ENCODE data around the gene TWF2.

Gene TWF2

DNA sequence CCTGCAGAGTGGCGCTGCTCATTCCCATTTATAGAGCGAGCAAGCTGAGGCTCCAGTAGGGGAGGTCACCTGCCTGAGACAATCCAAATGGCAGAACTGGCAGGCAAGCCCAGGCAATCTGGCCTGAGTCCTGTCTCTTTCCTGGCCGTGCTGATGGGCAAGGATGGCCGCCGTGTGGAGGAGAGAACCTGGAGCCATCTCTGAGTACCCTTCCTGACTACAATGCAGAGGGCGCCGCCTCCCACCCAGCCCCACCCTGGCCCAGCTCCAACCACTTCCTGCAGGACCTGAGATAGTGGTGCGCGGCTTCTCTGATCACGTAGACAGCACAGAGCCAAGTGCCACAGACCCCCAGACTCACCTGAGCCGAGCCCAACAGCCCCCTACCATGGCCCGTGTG is 20.5 kb downstream of the TWF2 start:
- no peak for TF ChIP-seq POLR2A (IDR thresholded peaks at IDR 0.05; ENCODE audit: extremely low read depth, insufficient read length)
- TF ChIP-seq MYC (IDR thresholded peaks at IDR 0.05; ENCODE audit: low read depth, low read length), result no peak
- TF ChIP-seq, protein P1, sequence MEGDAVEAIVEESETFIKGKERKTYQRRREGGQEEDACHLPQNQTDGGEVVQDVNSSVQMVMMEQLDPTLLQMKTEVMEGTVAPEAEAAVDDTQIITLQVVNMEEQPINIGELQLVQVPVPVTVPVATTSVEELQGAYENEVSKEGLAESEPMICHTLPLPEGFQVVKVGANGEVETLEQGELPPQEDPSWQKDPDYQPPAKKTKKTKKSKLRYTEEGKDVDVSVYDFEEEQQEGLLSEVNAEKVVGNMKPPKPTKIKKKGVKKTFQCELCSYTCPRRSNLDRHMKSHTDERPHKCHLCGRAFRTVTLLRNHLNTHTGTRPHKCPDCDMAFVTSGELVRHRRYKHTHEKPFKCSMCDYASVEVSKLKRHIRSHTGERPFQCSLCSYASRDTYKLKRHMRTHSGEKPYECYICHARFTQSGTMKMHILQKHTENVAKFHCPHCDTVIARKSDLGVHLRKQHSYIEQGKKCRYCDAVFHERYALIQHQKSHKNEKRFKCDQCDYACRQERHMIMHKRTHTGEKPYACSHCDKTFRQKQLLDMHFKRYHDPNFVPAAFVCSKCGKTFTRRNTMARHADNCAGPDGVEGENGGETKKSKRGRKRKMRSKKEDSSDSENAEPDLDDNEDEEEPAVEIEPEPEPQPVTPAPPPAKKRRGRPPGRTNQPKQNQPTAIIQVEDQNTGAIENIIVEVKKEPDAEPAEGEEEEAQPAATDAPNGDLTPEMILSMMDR (IDR thresholded peaks at IDR 0.05; ENCODE audit: low read depth, low read length), result no peak
- TF ChIP-seq, protein P2, sequence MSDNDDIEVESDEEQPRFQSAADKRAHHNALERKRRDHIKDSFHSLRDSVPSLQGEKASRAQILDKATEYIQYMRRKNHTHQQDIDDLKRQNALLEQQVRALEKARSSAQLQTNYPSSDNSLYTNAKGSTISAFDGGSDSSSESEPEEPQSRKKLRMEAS (IDR thresholded peaks at IDR 0.05; ENCODE audit: low read depth, low read length), result no peak
- H3K4me3 ChIP-seq (ENCODE audit: low read depth, low read length), result no peak overlapping the region
- peak; percentile 47 for DNase-seq (ENCODE audit: low read depth)

DNA sequence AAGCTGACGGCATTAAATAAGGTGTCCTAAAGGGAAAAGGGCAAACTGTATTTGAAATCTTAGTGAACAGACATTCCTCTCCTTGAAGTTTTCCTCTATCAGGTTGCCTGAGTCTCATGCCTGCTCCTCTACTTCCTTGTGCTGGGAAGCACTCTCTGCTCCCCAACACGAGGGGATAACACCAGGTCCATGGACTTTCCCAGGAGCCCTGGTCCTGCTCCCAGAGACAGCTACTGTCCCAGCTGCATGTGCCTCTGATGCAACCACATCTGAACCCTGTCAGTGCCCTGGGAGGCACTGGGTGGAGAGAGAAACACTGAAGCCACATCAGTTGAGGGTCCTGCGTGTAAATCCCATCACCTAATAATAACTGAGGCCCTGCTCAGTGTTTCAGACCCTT is 20.9 kb downstream of the TWF2 start:
- DNase-seq (ENCODE audit: low read depth), result no peak
- TF ChIP-seq POLR2A (IDR thresholded peaks at IDR 0.05; ENCODE audit: extremely low read depth, insufficient read length) (no peak), MYC (IDR thresholded peaks at IDR 0.05; ENCODE audit: low read depth, low read length) (no peak)
- TF ChIP-seq, protein P1 (IDR thresholded peaks at IDR 0.05; ENCODE audit: low read depth, low read length), result no peak
- TF ChIP-seq, protein P2 (IDR thresholded peaks at IDR 0.05; ENCODE audit: low read depth, low read length), result 0 out of 2 replicates have a peak, but pooled peaks have one; percentile 19
- no peak overlapping the region for H3K4me3 ChIP-seq (ENCODE audit: low read depth, low read length)

DNA sequence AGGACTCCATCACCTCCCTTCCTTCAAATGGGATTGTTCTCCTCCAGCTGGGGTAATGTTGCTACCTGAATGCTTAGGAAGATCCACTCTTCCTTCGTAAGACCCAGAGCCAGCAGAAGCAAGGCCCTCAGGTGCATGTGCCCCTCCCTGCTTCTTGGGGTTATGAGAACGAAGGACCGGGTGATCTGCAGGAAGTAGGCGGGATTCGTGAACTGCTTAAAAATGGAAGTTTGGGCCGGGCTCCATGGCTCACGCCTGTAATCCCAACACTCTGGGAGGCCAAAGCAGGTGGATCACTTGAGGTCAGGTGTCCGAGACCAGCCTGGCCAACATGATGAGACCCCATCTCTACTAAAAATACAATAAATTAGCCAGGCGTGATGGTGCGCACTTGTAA is 21.6 kb downstream of the TWF2 start:
- H3K4me3 ChIP-seq (ENCODE audit: low read depth, low read length), result no peak overlapping the region
- DNase-seq (ENCODE audit: low read depth), result no peak
- no peak for TF ChIP-seq POLR2A (IDR thresholded peaks at IDR 0.05; ENCODE audit: extremely low read depth, insufficient read length)
- TF ChIP-seq, protein P1 (IDR thresholded peaks at IDR 0.05; ENCODE audit: low read depth, low read length), result no peak
- no peak for TF ChIP-seq MYC (IDR thresholded peaks at IDR 0.05; ENCODE audit: low read depth, low read length)
- TF ChIP-seq, protein P2 (IDR thresholded peaks at IDR 0.05; ENCODE audit: low read depth, low read length), result no peak

DNA sequence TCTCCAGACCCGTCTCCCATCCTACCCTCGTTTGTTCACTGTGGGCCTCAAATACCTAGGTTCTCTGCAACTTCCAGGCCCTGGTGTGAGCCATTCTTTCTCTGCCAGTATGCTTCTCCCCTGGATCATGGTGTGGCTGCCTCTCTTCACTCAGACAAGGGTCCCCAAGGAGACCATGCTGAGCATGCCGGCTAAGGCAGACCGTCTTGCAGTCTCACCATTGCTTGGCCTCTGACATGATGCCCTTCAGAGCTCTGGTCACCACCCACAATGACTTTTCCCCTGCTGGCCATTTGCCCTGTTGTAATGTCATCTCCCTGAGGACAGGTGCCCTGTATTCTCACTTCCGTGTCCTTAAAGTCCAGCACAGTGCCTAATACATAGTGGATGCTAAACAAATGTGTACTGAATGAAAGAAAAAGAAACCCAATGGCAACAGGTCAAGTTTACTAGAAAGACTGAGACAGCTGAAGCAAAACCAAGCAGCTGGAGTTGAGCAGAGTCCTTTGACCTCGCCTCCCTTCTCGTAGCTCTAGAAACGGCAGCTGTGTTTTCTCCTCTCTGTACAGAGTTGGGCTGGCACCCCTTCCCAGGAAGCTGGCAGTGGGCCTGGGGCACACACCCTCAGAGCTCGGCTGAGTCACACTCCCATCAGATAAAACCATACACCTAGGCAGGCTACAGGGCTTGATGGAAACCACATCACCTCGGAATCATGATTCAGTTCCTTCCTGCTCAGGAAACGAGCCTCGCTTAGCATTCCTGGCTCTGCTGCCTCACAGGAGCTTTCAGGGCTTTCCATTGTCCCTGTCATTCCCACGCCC is 22.2 kb downstream of the TWF2 start:
- no peak overlapping the region for H3K4me3 ChIP-seq (ENCODE audit: low read depth, low read length)
- DNase-seq (ENCODE audit: low read depth), result peak; percentile 31
- TF ChIP-seq, protein P1 (IDR thresholded peaks at IDR 0.05; ENCODE audit: low read depth, low read length), result no peak
- TF ChIP-seq, protein P2 (IDR thresholded peaks at IDR 0.05; ENCODE audit: low read depth, low read length), result no peak
- TF ChIP-seq MYC (IDR thresholded peaks at IDR 0.05; ENCODE audit: low read depth, low read length) (no peak), POLR2A (IDR thresholded peaks at IDR 0.05; ENCODE audit: extremely low read depth, insufficient read length) (no peak)

DNA sequence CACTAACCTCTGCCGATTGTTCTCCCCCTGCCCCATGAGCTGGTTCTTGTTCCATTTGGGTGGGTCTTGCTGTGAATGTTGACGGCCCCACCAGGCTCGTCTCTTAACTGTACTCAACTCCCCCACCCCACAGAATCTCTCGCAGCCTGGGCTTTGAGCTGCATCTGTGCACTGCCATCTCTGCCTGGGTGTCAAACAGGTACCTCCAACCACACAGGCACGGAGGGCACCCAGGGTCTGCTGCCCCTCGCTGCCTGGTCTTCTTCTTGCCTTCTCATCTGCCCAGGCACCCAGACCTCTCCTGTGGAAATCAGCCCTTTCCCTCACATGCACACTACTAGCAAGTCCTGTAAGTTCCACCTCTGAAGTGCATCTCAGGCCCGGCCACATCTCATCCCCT is 23.6 kb downstream of the TWF2 start:
- no peak for TF ChIP-seq POLR2A (IDR thresholded peaks at IDR 0.05; ENCODE audit: extremely low read depth, insufficient read length)
- TF ChIP-seq, protein P2 (IDR thresholded peaks at IDR 0.05; ENCODE audit: low read depth, low read length), result no peak
- TF ChIP-seq MYC (IDR thresholded peaks at IDR 0.05; ENCODE audit: low read depth, low read length), result no peak
- TF ChIP-seq, protein P1 (IDR thresholded peaks at IDR 0.05; ENCODE audit: low read depth, low read length), result no peak
- no peak overlapping the region for H3K4me3 ChIP-seq (ENCODE audit: low read depth, low read length)

More for the DNA sequence above, 23.6 kb downstream of the TWF2 start:
- DNase-seq (ENCODE audit: low read depth), result no peak

Measured in NB4 (cell line).